Left ventricle myocardium superior (tissue), 1 donor: ENCODE results near the gene NPC2. TPM values are rescaled to one million over a fixed set of nuclear protein-coding genes. Genes with fewer than 3 reads are reported as not detected.
A peak's percentile ranks its signal among the peaks of the same experiment; 100 is the strongest.

Experiments used
- ATAC-seq: fragments of 200-7000 bp; cut with Tn5 transposase; one replicate; pipeline ENCODE4 v1.9.1; 2020; ENCODE audit warnings: mild to moderate bottlenecking, moderate library complexity
- DNase-seq: peaks from one replicate; pipeline ENCODE4 v3.0.0-alpha.2; 2020
- intact Hi-C: fragments of 100-400 bp; cut with micrococcal nuclease; formaldehyde crosslinking; loops from one replicate; pipeline ENCODE4 v1.11.0; 2022
- total RNA-seq: library from RNA; stranded (reverse); fragmentation: NEBNext Ultra II Directional; extraction: Animal tissue kit (Norgen Biotek cat#: 25700); gene quantifications from one replicate; pipeline ENCODE4 v1.2.1, GENCODE V29; 2021
- donor health status: DM: no; HTN: yes; CAD: no; lungs with severe emphysema.

The NPC2 gene
- total RNA-seq, 1 donor from 2014 or later: 105 TPM

DNA sequence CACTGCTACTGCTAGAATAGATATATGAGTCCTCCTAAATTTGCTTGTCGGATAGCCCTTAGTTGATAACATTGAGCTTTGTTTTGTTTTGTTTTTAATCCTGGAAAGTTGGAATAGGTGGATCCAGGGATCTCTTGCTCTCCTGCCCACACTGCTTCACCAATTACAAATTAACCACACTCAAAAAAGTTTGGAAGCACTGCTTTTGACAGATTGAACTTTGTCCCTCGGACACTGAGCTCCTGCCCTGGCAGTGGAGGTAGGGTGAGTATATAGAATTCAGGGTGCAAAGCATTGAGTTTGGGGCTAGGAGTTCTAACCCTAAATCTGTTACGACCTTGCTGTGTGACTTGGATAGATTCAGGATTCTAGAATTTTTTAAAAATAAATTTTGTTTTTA is 52.0 kb downstream of the NPC2 start:
- no peak for DNase-seq
- intact Hi-C loops: no loop called here
- ATAC-seq: no peak

DNA sequence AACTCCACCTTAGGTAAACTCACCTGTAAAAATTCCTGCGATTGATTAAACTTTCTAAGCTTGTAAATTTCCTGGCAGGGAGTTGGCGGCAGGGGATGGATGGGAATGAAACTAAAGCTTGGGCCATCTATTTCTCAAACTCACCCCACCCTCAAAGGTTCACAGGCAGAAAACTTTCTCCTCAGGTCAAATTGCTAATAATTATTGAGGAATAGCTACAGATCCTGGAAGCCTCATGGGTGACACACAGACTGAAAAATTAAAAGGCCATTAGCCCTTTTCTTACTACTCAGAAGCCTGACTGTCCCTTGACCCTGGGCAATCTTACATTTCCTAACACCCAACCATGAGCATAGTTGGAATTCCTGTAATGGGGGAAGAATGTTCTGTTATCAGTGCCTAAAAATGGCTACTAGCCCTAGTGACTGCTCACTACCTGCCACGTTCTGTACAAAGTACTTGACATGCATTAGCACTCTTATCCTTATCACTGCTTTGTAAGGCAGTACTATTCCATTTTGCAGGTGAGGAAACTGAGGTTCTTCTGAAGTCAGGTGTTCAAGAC is 54.7 kb downstream of the NPC2 start:
- DNase-seq: no peak
- intact Hi-C loops: no loop called here
- peak; percentile 42 for ATAC-seq

DNA sequence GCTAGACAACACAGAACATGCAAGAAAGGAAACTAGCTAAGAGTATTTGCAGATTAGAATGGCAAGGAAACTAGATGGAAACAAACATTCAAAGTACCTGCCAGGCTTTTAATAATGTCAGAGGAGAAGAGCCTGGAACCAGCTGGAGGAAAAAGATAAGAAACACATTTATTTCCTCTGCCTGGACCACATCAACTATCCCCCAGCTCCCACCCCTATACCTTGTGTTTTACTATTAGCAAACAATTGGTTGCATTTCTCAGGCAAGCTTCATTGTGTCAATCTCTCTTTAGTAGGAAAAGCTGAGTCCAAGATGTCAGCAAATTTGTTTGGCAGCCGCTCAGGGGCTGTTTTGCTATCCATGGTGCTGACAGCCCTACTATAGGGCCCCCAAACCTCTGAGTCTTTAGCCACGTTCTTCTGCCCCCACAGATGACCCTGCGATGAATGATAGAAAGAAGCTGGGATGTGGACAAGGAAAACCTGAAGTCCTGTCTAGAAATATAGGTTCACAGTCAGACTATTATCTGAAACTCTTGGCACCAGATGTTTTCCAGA is 55.5 kb downstream of the NPC2 start:
- ATAC-seq (peak; percentile 30), DNase-seq (no peak)
- intact Hi-C loops: no loop called here

DNA sequence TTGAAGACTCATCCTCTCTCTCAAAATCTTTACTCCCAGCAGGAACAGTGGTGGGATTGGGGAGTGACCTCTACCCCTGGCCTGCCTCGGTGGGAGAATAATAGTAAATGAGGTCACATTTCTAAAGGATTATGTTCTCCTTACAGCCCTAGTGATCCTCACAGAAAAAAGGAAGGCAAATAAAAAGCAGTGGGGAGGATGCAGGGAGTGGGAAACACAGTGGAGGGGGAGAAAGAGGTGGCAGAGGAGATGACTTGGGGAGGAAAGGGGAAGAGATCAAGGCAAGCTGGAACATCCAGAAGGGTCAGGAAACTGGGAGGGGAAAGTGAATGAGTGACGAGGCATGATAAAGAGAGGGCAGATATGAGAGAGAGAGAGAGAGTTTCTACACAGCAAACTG is 58.8 kb downstream of the NPC2 start:
- ATAC-seq: no peak
- intact Hi-C loops: no loop called here
- DNase-seq: no peak

DNA sequence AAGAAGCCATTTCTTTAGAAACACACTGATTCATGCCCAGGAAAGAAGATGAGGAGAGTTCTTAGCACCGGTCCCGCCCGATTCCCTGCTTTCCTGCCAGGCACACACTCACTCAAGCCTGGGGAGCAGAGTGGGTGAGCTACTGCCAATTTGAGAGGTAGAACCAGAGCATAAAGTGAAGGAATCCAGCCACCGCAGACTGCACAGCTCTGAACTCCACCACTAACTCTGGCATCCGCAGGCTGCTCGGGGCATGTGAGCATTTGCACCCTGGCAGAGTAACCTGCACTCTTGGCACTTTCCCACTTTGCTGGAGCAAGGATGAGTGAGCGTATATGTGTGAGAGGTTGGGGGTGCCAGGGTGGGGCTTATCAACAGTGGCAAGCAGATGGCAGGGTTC is 63.1 kb downstream of the NPC2 start:
- DNase-seq (no peak), ATAC-seq (no peak)
- intact Hi-C loops: no loop called here

Other genes with a start within 250 kb of the NPC2 start
- 25.2 TPM for gene ABCD4, start 190.4 kb downstream of the NPC2 start, total RNA-seq
- not detected for gene VRTN, start 144.8 kb downstream of the NPC2 start, total RNA-seq
- 0.22 TPM for gene SYNDIG1L, start 67.1 kb downstream of the NPC2 start, total RNA-seq
- gene ISCA2, start 460 bp upstream of the NPC2 start, total RNA-seq: 37.5 TPM
- gene LTBP2, start 118.9 kb upstream of the NPC2 start, total RNA-seq: 16.0 TPM
- 28.1 TPM for gene AREL1, start 219.8 kb upstream of the NPC2 start, total RNA-seq
- 38.9 TPM for gene FCF1, start 219.8 kb upstream of the NPC2 start, total RNA-seq